NCI-H1092 treated with DMSO at 0.1 percent for 48 hours (cell line): Measurements from ENCODE around the gene ANAPC5.
"Not testable (repeated sequence)": the region's sequence is repeated elsewhere in the genome, so short reads cannot be mapped to it uniquely, and the experiment has no call there.

Experiments used
- DNase-seq: peaks from one replicate; lab custom pipeline; 2025; lab: John Stamatoyannopoulos, UW

ANAPC5 gene, protein sequence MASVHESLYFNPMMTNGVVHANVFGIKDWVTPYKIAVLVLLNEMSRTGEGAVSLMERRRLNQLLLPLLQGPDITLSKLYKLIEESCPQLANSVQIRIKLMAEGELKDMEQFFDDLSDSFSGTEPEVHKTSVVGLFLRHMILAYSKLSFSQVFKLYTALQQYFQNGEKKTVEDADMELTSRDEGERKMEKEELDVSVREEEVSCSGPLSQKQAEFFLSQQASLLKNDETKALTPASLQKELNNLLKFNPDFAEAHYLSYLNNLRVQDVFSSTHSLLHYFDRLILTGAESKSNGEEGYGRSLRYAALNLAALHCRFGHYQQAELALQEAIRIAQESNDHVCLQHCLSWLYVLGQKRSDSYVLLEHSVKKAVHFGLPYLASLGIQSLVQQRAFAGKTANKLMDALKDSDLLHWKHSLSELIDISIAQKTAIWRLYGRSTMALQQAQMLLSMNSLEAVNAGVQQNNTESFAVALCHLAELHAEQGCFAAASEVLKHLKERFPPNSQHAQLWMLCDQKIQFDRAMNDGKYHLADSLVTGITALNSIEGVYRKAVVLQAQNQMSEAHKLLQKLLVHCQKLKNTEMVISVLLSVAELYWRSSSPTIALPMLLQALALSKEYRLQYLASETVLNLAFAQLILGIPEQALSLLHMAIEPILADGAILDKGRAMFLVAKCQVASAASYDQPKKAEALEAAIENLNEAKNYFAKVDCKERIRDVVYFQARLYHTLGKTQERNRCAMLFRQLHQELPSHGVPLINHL

DNA sequence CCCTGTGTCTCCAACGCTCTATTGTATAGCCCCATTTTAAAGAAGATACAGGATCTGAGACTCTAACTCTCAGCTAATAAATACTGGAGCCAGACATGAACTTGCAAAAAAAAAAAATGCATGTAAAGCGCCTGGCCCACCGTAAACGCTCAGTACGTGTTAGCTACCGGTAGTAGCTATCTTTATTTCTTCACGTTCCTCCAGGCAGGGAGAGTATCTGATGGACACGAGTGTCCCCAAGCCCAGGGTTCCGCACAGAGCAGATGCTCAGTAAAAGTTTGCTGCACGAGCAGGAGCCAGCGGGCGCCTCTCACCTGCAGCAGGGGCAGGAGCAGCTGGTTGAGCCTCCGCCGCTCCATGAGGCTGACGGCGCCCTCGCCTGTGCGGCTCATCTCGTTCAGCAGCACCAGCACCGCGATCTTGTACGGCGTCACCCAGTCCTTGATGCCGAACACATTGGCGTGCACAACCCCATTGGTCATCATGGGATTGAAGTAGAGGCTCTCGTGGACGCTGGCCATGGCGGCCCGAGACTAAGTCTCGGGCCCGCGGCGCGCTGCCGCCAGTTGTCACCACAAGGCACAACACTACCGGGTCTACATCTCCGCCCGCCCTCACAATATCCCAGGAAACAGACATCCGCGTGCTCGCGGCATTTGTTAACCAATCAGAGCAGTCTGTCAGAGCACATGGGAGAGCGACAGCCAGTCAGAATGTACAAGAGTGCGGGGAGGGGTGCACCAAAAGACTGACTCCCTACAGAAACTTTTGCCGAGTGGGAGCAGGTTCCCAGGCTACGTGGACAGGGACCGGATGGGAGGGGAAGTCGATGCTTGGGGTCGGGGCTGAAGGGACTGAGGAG is at the start of gene ANAPC5:
ANAPC5 (minus strand) TSS at position 592 of the 862 bp plus-strand sequence; CDS start at position 521, 71 bp downstream.
- DNase-seq, result peak; percentile 97

DNA sequence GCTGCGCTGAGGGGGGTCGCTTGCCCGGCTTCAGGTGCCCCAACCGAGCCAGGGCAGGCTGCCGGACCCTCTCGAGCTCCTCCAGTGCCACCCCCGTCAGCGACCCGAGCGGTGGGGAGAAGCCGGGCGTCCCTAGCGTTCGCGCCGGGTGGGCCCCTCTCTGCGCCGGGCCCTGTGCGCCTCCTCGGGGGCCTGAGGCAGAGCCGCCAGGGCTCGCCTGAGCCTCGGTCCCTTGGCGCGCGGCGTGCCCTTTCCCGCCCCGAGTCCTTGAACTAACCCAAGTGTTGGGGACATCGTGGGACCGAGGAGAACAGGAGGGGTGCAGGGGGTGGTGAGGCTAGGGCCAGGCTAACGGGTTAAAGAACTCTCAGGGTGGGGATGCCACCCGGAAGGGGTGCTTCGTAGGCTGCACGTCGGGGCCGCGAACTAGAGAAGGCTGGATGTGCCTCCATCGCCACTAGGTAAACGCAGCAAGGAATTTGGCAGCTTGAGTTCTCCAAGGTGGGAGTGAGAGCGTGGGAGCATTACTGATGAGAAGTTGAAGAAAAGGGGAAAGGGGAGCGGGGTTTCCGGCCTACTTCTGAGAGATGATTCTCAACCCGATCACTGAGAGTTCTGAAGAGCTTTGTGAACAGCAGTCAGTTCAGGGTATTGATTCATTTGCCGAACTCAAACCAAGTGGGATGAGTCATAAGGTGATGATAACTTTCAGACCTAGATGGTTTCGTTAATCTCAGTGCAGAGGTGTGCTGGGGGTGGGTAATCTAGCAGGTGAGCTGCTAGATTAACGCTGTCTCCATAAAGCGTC is 48.3 kb upstream of the ANAPC5 start:
- DNase-seq, result peak; percentile 23

DNA sequence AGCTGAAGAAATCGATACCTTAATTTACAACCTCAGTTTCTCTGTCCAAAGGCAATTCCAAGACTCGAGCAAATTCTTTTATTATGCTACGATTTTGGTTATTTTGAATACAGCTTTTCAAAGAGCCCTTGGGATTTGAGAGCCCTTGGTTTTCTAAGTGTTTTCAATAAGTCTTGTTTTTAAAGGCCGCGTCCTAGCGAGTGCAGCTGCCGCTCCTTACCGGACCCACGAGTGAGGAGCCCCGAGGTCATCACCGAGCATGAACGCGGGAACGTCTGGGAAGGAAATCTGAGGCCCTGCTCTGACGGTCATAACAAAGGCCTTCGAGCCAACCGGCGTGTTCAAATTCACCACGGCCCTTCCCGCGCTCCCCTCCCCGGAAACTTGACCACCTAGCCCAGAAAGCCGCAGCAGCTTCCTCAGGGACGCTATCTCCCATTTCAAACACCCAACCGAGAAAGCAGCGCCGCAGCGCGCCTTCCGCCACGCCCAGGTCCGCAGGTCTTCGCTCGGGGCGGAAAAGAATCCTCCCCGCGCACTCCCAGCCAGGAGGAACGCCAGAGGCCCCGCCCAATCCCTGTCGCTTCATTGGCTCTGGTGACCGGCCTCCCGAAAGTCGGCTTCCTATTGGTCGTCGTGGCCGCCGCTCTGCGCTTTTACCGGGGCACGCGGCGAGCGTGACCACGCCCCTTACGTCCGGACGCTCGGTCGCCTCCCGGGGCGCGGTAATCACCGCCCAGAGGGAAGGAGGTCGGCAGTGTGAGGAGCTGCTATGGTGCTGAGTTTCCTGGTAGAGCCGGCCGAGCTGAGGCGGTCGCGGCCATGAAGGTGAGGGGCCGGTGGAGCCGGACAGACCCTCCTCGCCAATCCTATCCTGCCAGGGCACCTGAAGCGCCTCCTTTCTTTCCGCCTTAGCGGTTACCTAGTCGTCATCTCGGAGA is 47.5 kb upstream of the ANAPC5 start, which contains the start of gene RNF34:
RNF34 (plus strand) TSS at position 728 of the 941 bp plus-strand sequence; CDS start at position 823, 95 bp downstream.
- peak; percentile 96 for DNase-seq

DNA sequence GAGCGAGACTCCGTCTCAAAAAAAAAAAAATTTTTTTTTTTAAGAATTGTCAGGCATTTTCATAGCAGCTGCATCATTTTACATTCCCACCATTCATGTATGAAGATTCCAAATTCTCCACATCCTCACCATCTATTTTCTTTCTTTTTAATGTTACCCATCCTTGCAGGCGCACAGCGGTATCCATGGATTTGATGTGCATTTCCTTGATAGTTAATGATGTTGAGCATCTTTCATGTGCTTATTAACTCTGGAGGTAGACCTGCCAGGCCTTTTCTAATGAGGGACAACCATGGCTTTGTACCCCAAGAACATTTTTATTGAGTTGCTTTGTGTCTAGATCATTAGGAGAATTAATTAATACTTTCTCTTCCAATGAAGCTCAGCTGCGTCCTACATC is 46.1 kb upstream of the ANAPC5 start:
- DNase-seq, result no peak

DNA sequence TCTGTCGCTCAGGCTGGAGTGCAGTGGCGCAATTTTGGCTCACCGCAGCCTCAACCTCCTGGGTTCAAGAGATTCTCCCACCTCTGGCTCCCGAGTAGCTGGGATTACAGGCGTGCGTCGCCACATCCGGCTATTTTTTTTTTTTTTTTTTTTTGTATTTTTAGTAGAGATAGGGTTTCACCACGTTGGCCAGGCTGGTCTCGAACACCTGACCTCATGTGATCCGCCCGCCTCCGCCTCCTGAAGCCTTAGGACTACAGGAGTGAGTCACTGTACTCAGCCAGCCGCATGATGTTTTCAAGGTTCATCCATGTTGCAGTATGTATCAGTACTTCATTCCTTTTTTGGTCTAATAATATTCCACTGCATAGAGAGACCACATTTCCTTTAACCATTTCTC is 45.3 kb upstream of the ANAPC5 start:
- no peak for DNase-seq

DNA sequence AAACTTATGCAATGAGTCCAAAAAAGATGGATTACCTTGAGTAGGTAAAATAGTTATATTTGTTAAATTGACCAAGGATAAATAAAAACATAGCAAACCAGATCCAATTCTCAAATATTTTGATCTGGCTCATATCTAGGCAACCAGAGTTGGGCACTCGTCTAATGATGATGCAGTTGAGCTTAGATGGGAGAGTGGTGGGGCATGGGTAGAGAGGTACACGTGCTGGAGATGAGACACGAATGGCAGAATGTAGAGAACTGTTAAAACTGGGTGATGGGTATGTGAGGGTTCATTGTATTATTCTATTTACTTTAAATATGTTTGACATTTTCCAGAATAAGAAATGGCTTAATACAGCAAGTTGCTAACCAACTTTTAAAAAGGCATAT is 40.1 kb upstream of the ANAPC5 start:
- no peak for DNase-seq

DNA sequence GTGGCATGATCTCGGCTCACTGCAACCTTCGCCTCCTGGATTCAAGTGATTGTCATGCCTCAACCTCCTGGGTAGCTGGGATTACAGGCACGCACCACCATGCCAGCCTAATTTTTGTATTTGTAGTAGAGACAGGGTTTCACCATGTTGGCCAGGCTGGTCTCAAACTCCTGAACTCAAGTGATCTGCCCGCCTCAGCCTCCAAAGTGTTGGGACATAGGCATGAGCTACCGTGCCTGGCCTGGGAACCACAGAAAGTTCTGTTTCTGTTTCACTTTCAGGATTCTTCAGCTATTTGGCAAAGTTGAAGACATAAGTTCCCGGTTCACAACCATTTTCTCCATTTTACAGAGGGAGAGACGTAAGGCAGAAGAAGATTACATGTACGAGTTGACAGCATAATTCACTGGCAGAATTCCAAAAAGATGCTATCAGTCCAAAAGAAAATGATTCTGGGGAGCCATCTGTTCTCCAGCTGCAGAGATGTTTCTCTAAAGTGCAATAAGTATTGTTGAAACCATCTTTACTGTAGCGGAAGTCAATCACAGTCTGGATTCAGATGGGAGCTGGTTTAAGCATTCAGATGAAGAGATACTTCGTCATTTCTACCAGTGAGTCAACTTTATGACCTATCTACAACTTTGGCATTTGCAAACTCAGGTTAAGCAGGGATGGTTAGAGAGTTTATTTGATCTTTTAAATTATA is 39.6 kb upstream of the ANAPC5 start:
- DNase-seq, result no peak

DNA sequence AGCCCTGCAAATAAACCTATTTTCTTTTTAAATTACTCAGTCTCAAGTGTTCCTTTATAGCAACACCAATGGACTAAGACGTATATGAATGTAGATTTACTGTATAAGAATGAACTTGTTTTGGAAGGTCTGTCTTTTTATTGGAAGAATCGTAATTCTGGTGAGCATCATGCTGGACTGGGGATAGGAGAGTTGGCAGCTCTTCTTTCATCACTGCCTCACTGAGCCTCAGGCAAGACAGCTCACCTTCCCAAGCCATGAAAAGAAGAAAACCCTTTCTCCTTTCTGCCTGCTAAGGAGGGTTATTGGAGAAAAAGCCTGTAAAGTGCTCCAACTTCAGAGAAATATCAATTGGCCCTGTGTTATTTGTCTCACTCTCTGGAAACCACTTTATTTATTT is 38.6 kb upstream of the ANAPC5 start:
- no peak for DNase-seq

DNA sequence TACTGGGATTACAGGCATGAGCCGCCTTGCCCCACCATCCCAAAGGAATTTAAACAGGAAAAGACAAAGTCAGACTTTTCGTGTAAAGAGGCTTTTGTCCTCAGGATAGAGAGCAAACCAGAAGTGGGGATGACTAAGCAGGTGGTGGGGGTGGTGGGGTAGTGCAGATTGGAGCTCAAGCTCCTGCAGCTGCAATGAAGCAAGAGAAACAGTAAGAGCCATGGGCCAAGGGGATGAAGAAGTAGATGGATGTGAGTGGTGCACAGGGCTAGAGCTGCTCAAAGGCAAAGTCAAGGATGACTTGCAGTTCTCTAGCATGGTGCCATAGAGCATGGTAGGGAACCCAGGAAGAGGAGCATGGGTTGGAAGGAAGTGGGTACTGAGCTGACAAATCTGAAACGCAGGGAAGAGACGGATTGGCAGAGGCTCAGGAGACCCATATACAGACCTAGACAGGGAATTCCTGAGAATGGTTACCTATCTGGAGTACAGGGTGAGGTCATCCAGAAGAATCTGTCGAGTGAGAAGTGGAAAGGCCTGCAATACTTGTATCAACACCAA is 36.3 kb upstream of the ANAPC5 start:
- DNase-seq, result no peak

DNA sequence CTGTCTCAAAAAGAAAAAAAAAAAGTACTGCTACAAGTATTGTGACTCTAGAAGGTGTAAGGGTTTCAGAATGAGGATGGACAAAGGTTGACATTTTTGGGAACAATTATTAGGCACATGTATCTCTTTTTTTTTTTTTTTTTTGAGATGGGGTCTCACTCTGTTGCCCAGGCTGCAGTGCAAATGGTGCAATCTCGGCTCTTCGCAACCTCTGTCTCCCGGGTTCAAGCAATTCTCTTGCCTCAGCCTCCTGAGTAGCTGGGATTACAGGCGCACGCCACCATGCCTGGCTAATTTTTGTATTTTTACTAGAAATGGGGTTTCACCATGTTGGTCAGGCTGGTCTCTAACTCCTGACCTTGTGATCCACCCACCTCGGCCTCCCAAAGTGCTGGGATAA is 32.7 kb upstream of the ANAPC5 start:
- DNase-seq, result not testable (repeated sequence)

DNA sequence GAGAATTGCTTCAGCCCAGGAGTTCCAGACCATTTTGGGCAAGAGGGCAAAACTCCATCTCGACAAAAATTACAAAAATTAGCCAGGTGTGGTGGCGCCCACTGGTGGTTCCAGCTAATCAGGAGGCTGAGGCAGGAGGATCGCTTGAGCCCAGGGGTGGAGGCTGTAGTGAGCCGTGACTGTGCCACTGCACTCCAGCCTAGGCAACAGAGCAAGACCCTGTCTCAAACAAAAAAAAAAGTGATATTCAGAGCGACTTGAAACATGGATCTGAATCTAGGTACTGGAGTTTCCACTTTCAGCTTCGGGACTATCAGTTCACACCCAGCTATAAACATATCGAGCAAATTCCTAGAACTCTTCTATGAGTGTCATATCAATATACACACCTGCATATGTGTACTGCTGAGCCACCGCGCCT is 31.4 kb upstream of the ANAPC5 start:
- no peak for DNase-seq

DNA sequence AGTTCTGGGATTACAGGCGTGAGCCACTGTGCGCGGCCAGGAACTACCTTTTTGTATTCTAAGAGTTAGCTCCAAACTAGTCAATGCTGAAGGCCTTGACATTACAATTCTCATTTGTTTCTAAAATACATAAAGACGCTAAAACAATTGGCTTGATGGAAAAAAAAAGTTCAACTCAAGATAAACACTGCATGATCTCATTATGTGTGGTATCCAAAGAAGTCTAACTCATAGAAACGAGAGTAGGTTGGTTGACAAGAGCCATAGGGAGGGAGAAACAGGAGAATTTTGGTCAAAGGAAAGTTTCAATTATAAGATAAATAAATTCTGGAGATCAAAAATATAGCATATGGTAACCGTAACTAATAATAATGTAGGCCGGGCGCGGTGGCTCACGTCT is 27.7 kb upstream of the ANAPC5 start:
- no peak for DNase-seq

DNA sequence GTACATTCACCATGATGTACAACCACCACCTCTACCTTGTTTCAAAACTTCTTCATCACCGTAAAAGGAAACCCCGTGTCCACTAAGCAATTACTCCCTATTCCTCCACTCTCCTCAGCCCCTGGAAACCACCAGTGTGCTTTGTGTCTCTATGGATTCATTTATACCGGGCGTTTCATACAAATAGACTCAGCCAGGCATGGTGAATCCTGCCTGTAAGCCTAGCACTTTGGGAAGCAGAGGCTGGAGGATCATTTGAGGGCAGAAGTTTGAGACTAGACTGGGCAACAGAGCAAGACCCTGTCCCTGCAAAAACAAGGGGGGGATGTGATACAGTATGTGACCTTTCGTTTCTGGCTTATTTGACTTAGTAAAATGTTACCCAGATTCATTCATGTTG is 26.5 kb upstream of the ANAPC5 start:
- no peak for DNase-seq

DNA sequence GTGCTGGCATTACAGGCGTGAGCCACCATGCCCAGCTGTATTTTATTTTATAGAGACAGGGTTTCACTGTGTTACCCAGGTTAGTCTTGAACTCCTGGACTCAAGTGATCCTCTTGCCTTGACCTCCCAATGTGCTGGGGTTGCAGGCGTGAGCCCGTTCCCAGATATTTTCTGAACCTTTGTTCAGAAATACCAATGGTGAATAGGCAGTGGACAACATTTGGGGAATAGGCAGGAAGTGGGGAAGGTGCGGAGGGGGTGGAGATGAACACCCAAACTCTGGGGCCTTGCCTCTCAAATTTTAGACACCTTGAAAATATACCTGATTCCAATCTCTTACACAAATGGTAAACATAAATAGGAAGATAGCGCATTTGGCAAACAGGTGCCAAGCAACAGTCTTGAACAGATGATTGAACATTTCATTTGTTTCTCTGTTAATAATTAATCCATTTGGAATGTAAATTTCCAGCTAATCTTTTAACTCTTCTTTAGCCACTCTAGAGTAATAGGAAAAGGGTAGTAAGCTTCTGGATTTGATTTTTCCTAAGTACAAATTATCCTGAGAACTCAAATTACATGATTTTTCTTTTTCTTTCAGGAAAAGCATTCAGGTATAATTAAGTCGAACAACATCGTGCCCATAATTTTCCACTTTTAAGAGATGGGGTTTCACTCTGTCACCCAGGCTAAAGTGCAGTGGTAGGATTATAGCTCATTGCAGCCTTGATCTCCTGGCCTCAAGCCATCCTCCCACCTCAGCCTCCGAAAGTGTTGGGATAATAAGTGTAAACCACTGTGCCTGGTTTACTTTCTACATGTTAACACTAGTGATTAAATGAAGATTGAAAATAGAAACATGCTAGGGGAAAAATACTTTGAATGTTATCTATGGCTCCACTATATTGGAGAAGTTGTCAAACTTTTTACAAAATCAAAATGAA is 24.8 kb upstream of the ANAPC5 start:
- no peak for DNase-seq

DNA sequence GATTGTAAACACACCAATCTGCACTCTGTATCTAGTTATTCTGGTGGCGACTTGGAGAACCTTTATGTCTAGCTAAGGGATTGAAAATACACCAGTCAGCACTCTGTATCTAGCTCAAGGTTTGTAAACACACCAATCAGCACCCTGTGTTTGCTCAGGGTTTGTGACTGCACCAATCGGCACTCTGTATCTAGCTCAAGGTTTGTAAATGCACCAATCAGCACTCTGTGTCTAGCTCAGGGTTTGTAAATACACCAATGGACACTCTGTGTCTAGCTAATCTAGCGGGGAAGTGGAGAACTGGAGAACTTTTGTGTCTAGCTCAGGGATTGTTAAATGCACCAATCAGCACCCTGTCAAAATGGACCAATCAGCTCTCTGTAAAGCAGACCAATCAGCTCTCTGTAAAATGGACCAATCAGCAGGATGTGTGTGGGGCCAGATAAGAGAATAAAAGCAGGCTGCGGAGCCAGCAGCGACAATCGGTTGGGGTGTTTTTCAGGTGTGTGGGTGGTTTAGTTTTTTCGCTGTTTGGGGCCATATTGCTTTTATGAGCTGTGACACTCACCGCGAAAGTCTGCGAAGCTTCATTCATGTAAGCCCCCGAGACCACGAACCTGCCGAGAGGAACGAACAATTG is 22.9 kb upstream of the ANAPC5 start:
- not testable (repeated sequence) for DNase-seq

DNA sequence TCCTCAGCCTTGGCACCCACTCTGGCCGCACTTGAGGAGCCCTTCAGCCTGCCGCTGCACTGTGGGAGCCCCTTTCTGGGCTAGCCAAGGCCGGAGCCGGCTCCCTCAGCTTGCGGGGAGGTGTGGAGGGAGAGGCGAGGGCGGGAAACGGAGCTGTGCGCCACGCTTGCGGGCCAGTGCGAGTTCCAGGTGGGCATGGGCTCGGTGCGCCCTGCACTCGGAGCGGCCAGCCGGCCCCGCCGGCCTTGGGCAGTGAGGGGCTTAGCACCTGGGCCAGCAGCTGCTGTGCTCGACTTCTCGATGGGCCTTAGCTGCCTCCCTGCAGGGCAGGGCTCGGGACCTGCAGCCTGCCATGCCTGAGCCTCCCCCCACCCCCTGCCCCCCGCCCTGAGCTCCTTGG is 22.1 kb upstream of the ANAPC5 start:
- DNase-seq, result not testable (repeated sequence)

DNA sequence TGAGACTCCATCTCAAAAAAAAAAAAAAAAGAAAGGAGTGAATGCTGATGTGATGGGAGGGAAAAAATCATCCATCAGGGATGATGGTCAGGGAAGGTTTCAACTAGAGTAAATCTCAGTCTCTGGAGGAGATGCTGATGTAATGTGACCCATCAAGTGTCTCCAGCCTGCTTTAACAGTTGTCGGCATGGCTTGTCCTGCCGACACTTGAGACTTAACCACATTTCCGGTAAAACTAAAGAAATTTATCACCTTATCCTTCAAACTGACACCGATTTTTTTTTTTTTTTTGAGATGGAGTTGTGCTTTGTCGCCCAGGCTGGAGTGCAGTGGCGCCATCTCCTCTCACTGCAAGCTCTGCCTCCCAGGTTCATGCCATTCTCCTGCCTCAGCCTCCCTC is 21.5 kb upstream of the ANAPC5 start:
- no peak for DNase-seq

DNA sequence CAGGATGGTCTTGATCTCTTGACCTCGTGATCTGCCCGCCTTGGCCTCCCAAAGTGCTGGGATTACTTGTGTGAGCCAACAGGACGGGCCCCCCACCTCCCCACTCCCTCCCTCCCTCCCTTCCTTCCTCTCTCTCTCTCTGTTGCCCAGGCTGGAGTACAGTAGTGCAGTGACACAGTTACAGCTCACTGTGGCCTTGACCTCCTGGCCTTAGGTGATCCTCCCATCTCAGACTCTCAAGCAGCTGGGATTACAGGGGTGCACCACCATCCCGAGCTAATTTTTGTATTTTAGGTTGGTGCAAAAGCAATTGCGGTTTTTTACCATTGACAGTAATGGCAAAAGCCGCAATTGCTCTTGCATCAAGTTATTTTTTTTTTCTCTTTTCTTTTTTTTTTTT is 19.2 kb upstream of the ANAPC5 start:
- no peak for DNase-seq
